Measurements from ENCODE around the gene VWA8.
A peak's percentile ranks its signal among the peaks of the same experiment; 100 is the strongest.
"Not testable (repeated sequence)": the region's sequence is repeated elsewhere in the genome, so short reads cannot be mapped to it uniquely, and the experiment has no call there.

VWA8 gene

DNA sequence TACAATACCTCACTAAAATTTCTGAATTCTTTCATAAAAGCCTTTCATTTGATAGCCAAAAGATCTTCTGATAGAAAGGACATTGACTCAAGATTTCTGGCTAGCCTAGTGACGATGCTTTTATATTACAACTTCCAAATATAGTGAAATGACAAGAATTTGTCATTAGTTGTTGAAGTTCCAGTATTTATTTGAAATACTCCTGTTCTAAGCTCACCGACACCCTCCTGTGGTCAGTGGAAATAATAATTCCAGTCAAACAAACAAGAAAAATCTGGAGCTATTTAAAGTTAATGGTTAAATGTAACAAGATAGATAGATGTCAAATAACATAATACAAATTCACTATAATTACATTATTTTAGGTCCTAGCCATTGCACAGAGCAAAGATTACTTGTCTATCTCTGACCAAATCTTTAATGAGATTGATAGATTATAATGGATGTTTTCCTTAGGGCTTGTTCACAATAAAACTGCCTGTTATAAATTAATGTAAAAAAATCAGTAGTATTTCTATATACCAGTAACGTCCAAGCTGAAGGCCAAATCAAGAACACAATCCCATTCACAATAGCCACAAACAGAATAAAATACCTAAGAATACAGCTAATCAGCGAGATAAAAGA lies 308.1 kb downstream of the VWA8 start:
- peak; percentile 65 for DNase-seq (ENCODE audit: low read depth)
- H3K4me3 ChIP-seq (ENCODE audit: low read depth, low read length) = no peak overlapping the region
- TF ChIP-seq, protein P1, sequence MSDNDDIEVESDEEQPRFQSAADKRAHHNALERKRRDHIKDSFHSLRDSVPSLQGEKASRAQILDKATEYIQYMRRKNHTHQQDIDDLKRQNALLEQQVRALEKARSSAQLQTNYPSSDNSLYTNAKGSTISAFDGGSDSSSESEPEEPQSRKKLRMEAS (IDR thresholded peaks at IDR 0.05; ENCODE audit: low read depth, low read length) = no peak
- TF ChIP-seq, protein P2, sequence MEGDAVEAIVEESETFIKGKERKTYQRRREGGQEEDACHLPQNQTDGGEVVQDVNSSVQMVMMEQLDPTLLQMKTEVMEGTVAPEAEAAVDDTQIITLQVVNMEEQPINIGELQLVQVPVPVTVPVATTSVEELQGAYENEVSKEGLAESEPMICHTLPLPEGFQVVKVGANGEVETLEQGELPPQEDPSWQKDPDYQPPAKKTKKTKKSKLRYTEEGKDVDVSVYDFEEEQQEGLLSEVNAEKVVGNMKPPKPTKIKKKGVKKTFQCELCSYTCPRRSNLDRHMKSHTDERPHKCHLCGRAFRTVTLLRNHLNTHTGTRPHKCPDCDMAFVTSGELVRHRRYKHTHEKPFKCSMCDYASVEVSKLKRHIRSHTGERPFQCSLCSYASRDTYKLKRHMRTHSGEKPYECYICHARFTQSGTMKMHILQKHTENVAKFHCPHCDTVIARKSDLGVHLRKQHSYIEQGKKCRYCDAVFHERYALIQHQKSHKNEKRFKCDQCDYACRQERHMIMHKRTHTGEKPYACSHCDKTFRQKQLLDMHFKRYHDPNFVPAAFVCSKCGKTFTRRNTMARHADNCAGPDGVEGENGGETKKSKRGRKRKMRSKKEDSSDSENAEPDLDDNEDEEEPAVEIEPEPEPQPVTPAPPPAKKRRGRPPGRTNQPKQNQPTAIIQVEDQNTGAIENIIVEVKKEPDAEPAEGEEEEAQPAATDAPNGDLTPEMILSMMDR (IDR thresholded peaks at IDR 0.05; ENCODE audit: low read depth, low read length) = peak; percentile 21

DNA sequence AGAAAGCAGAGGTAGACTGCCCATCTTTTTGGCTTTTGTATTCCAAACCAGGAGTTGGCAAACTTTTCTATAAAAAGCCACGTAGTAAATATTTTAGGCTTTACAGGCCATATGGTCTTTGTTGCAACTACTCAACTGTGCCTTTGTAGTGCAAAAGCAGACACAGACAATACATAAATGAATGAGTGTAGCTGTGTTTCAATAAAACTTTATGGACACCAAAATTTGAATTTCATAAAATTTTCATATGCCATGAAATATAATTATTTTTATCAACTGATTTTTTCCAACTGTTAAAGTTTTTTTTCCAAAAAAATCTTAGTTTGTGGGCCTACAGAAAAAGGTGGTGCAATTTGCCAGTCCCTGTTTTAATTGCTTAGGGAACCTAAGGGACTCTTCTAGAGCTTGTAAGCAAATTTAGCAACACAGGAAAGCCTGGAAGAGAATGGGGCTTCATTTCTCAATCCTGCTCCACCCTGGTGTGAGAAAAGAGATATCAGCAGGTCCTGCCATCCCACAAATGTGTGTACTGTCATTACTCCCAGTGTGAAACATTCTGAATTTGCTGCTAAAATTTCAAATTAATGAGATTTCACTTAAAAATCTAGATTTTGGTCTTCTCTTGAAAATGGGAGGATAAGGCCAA lies 309.4 kb downstream of the VWA8 start:
- peak; percentile 18 for DNase-seq (ENCODE audit: low read depth)
- TF ChIP-seq MYC (IDR thresholded peaks at IDR 0.05; ENCODE audit: low read depth, low read length) (no peak), POLR2A (IDR thresholded peaks at IDR 0.05; ENCODE audit: extremely low read depth, insufficient read length) (no peak)
- TF ChIP-seq, protein P1 (IDR thresholded peaks at IDR 0.05; ENCODE audit: low read depth, low read length) = no peak
- TF ChIP-seq, protein P2 (IDR thresholded peaks at IDR 0.05; ENCODE audit: low read depth, low read length) = no peak
- no peak overlapping the region for H3K4me3 ChIP-seq (ENCODE audit: low read depth, low read length)

DNA sequence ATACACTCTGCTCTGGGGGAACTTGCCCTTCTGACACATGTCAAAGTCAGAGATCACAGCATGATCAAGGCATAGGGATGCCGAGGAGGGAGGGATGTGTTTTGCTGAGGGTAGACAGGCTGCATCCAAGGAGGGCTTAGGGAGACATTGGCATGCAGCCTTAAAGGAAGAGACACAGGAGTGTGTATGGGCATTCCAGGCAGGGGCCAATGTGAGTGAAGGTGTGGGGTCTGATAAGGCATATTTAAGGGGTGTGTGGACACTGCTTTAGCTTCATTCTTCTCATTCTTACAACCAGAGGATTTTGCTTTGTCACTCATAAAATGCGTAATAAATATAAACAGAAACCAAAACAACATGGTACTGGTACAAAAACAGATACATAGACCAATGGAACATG lies 310.2 kb downstream of the VWA8 start:
- DNase-seq (ENCODE audit: low read depth) = no peak
- TF ChIP-seq POLR2A (IDR thresholded peaks at IDR 0.05; ENCODE audit: extremely low read depth, insufficient read length) (no peak), MYC (IDR thresholded peaks at IDR 0.05; ENCODE audit: low read depth, low read length) (no peak)
- TF ChIP-seq, protein P2 (IDR thresholded peaks at IDR 0.05; ENCODE audit: low read depth, low read length) = no peak
- TF ChIP-seq, protein P1 (IDR thresholded peaks at IDR 0.05; ENCODE audit: low read depth, low read length) = no peak
- no peak overlapping the region for H3K4me3 ChIP-seq (ENCODE audit: low read depth, low read length)

DNA sequence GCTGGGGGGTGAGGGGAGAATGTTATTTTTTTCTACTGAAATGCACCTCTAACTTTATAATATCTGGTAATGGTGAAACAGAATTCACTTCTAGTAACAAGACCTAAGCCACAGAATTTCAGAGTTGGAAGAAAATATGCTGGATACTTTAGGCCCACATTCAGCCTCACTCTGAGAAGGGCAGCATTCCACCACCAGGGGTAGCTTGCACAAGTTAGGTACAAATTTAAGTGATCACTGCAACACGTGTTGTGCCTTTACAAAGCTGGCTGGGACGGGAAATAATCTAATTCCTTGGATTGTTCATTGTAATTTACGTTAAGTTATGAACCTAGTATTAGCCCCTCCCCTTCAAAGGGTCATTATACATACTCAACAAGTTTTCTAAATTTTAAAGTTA lies 311.2 kb downstream of the VWA8 start:
- DNase-seq (ENCODE audit: low read depth) = no peak
- TF ChIP-seq, protein P1 (IDR thresholded peaks at IDR 0.05; ENCODE audit: low read depth, low read length) = no peak
- TF ChIP-seq, protein P2 (IDR thresholded peaks at IDR 0.05; ENCODE audit: low read depth, low read length) = peak; percentile 8
- H3K4me3 ChIP-seq (ENCODE audit: low read depth, low read length) = no peak overlapping the region

GRCh38 chr13:41648314-41648935 lies 312.5 kb downstream of the VWA8 start:
- no peak overlapping the region for H3K4me3 ChIP-seq (ENCODE audit: low read depth, low read length)
- TF ChIP-seq, protein P2 (IDR thresholded peaks at IDR 0.05; ENCODE audit: low read depth, low read length) = no peak
- no peak for TF ChIP-seq POLR2A (IDR thresholded peaks at IDR 0.05; ENCODE audit: extremely low read depth, insufficient read length)
- no peak for TF ChIP-seq MYC (IDR thresholded peaks at IDR 0.05; ENCODE audit: low read depth, low read length)
- TF ChIP-seq, protein P1 (IDR thresholded peaks at IDR 0.05; ENCODE audit: low read depth, low read length) = no peak
- DNase-seq (ENCODE audit: low read depth) = no peak

DNA sequence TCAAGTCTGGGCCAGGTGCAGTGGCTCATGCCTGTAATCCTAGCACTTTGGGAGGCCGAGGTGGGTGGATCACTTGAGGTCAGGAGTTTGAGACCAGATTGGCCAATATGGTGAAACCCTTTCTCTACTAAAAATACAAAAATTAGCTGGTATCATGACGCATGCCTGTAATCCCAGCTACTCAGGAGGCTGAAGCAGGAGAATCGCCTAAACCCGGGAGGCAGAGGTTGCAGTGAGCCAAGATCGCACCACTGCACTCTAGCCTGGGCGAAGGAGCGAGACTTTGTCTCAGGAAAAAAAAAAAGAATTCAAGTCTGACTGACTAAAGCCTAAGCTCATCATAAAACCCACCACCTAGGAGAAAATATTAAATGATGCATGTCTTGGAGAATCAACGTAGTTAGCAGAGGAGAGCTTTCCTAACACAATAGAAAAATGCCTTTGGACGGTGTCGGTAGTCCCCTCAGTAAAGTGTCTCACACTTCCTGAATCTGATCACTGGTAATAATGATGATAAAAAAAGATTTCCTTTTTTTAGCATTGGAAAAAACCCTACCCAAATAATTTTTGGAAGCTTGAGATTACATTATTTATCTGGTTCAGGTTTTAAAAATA lies 313.1 kb downstream of the VWA8 start:
- not testable (repeated sequence) for H3K4me3 ChIP-seq (ENCODE audit: low read depth, low read length); DNase-seq (ENCODE audit: low read depth)

Data from NB4 (cell line).